PC-3 (cell line): ENCODE results near the gene TCF7L1. TPM values are rescaled to one million over a fixed set of nuclear protein-coding genes. Genes with fewer than 3 reads are reported as not detected.

ENCODE experiments used
- ATAC-seq: fragments of 200-7000 bp; cut with Tn5 transposase; 2 replicates; pipeline ENCODE4 v1.9.1; 2020; ENCODE audit warnings: mild to moderate bottlenecking, moderate library complexity
- BruUV-seq: library from RNA; stranded (reverse); fragments of 400-500 nt; replicated peaks from 2 replicates; lab custom pipeline; 2021; lab: Mats Ljungman, UMichigan
- CTCF ChIA-PET: fragments of 300-600 bp; sonication (Branson Sonifier 250); formaldehyde crosslinking; loops from one replicate; lab custom pipeline; 2022; ENCODE audit warnings: antibody characterized with exemption; lab: Charles Lee
- POLR2A ChIA-PET: fragments of 300-600 bp; sonication (Branson Sonifier 250); formaldehyde crosslinking; loops from one replicate; lab custom pipeline; 2022; ENCODE audit warnings: antibody characterized with exemption; ENCODE audit not compliant: unreplicated experiment; lab: Charles Lee
- DNase-seq: peaks from one replicate; pipeline ENCODE4 v3.0.0-alpha.2; 2015
- H2AFZ ChIP-seq: fragments of 300-600 bp; sonication (generic); 2 replicates; pipeline ENCODE4 v1.6.0; 2016; ENCODE audit warnings: antibody characterized with exemption, low read length
- H3F3A ChIP-seq: fragments of 300-600 bp; sonication (generic); one replicate; pipeline ENCODE4 v1.6.0; 2017; ENCODE audit warnings: antibody characterized with exemption, low read length, control low read depth, mild to moderate bottlenecking; ENCODE audit not compliant: unreplicated experiment
- H3K27ac ChIP-seq: fragments of 300-600 bp; sonication (generic); 2 replicates; pipeline ENCODE4 v1.5.1; 2016; ENCODE audit warnings: mild to moderate bottlenecking, low read length
- H3K27me3 ChIP-seq: fragments of 300-600 bp; sonication (generic); 2 replicates; pipeline ENCODE4 v1.6.1; 2016; ENCODE audit warnings: low read length, mixed read lengths
- H3K36me3 ChIP-seq: fragments of 300-600 bp; sonication (generic); 2 replicates; pipeline ENCODE4 v1.6.1; 2016; ENCODE audit warnings: low read depth, mixed run types, low read length, mixed read lengths
- H3K4me1 ChIP-seq: fragments of 300-600 bp; sonication (generic); 2 replicates; pipeline ENCODE4 v1.5.1; 2016; ENCODE audit warnings: low read length; ENCODE audit not compliant: insufficient read depth
- H3K4me2 ChIP-seq: fragments of 300-600 bp; sonication (generic); 2 replicates; pipeline ENCODE4 v1.6.0; 2016; ENCODE audit warnings: low read length
- H3K4me3 ChIP-seq: fragments of 300-600 bp; sonication (generic); 2 replicates; pipeline ENCODE4 v1.5.1; 2016; ENCODE audit warnings: mild to moderate bottlenecking, low read length, mixed read lengths
- H3K79me2 ChIP-seq: fragments of 300-600 bp; sonication (generic); 2 replicates; pipeline ENCODE4 v1.6.1; 2017; ENCODE audit warnings: low read length, mixed read lengths
- H3K9ac ChIP-seq: fragments of 300-600 bp; sonication (generic); 2 replicates; pipeline ENCODE4 v1.6.0; 2016; ENCODE audit warnings: mild to moderate bottlenecking, low read length
- H3K9me2 ChIP-seq: fragments of 300-600 bp; sonication (generic); replicated peaks from 2 replicates; pipeline ENCODE4 v1.6.1; 2016; ENCODE audit warnings: mixed run types, low read length, mixed read lengths
- H3K9me3 ChIP-seq: fragments of 300-600 bp; sonication (generic); 2 replicates; pipeline ENCODE4 v1.6.1; 2016; ENCODE audit warnings: low read length, mixed read lengths
- H4K20me1 ChIP-seq: fragments of 300-600 bp; sonication (generic); 2 replicates; pipeline ENCODE4 v1.6.1; 2016; ENCODE audit warnings: low read length, mixed read lengths
- EZH2 ChIP-seq: fragments of 300-600 bp; sonication (generic); IDR thresholded peaks from one replicate; pipeline ENCODE4 v1.6.1; 2017; ENCODE audit warnings: antibody characterized with exemption, mild to moderate bottlenecking, low read length; ENCODE audit not compliant: unreplicated experiment
- EZH2phosphoT487 ChIP-seq: fragments of 300-600 bp; sonication (generic); IDR thresholded peaks from 2 replicates; pipeline ENCODE4 v1.6.1; 2018; ENCODE audit warnings: mild to moderate bottlenecking, antibody characterized with exemption, low read length, borderline replicate concordance
- intact Hi-C: fragments of 100-400 bp; cut with micrococcal nuclease; formaldehyde crosslinking; loops from 2 replicates; pipeline ENCODE4 v1.9.0; 2023
- total RNA-seq: library from RNA; depleted of rRNA; stranded (reverse); fragments of >200 nt; gene quantifications from 2 replicates; pipeline ENCODE4 v1.2.3, GENCODE V29; 2014
- TF ChIP-seq, protein P1 (sequence below): fragments of 300-600 bp; sonication (generic); conservative IDR thresholded peaks from 2 replicates; pipeline ENCODE4 v1.5.1; 2017; ENCODE audit warnings: antibody characterized with exemption, low read depth, mild to moderate bottlenecking, low read length

TCF7L1 gene
- total RNA-seq, 1 experiment from 2014 or later: 1.8 TPM

DNA sequence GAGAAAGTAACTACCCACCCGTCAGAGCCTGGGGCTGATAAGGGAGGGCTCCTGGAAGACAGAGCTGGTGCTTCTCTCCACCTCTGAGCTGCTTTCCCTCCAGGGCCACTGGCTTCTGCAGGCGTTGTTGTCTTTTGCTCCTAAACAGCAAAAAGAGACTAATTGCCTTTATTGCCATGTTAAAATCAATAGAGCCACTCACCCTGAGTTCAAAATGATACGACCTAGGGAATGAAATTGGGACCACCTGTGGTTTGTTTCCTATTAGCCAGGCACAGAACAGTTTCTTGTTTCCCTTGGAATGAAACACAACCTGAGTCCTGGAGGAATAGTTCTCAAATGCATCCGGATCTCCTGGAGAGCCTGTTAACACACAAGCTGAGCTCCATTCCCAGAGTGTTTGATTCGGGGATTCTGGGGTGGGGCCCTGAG, 45.8 kb downstream of the TCF7L1 start:
- H3K9me2 ChIP-seq: no peaks in the 10 kb centered on the region
- H2AFZ ChIP-seq: no peak overlapping the region
- ChIA-PET POLR2A (no interaction called here), CTCF (no interaction called here)
- no peak overlapping the region for H3K4me3 ChIP-seq
- H3K4me1 ChIP-seq: peaks cover 39% of the 10 kb centered on the region
- no peak for DNase-seq
- no peaks in the 10 kb centered on the region for H3K27me3 ChIP-seq
- BruUV-seq: no TSS peak
- no peaks in the 10 kb centered on the region for H3K9me3 ChIP-seq
- H3K27ac ChIP-seq: no peak overlapping the region
- H3K4me2 ChIP-seq: no peak overlapping the region
- no peaks in the 10 kb centered on the region for H4K20me1 ChIP-seq
- no peak for ATAC-seq
- no peaks in the 10 kb centered on the region for H3F3A ChIP-seq
- no peaks in the 10 kb centered on the region for H3K36me3 ChIP-seq
- H3K9ac ChIP-seq: no peak overlapping the region
- intact Hi-C loops: loop anchor here (5.0 kb wide), 2 partner anchors 47 to 68 kb away; partner anchors contain the start of gene TCF7L1
- no peaks in the 10 kb centered on the region for H3K79me2 ChIP-seq
- TF ChIP-seq, protein P1, sequence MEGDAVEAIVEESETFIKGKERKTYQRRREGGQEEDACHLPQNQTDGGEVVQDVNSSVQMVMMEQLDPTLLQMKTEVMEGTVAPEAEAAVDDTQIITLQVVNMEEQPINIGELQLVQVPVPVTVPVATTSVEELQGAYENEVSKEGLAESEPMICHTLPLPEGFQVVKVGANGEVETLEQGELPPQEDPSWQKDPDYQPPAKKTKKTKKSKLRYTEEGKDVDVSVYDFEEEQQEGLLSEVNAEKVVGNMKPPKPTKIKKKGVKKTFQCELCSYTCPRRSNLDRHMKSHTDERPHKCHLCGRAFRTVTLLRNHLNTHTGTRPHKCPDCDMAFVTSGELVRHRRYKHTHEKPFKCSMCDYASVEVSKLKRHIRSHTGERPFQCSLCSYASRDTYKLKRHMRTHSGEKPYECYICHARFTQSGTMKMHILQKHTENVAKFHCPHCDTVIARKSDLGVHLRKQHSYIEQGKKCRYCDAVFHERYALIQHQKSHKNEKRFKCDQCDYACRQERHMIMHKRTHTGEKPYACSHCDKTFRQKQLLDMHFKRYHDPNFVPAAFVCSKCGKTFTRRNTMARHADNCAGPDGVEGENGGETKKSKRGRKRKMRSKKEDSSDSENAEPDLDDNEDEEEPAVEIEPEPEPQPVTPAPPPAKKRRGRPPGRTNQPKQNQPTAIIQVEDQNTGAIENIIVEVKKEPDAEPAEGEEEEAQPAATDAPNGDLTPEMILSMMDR: no peak
- TF ChIP-seq EZH2phosphoT487: no peak
- TF ChIP-seq EZH2: no peak

DNA sequence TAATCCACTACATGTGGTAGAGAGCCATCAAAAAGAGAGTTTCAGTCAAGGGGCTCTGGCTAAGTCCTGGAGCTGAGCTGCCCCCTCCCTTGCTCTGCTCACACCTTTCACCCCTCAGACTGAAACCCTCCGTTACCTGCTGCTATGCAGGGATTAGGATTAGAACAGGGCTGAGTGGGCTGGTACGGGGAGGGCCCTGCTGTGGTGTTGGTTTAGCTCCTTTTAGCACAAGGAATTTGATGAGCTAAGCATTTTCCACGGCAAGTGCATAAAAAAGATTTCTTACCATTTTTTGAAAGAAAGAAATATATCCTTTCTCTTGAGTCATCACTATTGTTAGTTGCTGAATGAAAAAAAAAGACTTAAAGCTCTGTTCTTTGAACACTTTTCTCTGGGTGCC, 46.3 kb downstream of the TCF7L1 start:
- Histone ChIP-seq H3K9me3 (no peaks in the 10 kb centered on the region), H3K9ac (no peak overlapping the region), H3K79me2 (no peaks in the 10 kb centered on the region), H3F3A (no peaks in the 10 kb centered on the region), H3K4me3 (no peak overlapping the region), H3K4me1 (peaks cover 39% of the 10 kb centered on the region), H3K27ac (no peak overlapping the region), H4K20me1 (no peaks in the 10 kb centered on the region), H2AFZ (no peak overlapping the region), H3K27me3 (no peaks in the 10 kb centered on the region), H3K36me3 (no peaks in the 10 kb centered on the region), H3K9me2 (no peaks in the 10 kb centered on the region), H3K4me2 (no peak overlapping the region)
- DNase-seq (no peak), ATAC-seq (no peak)
- TF ChIP-seq, protein P1: no peak
- TF ChIP-seq EZH2phosphoT487: no peak
- no peak for TF ChIP-seq EZH2
- BruUV-seq: no TSS peak
- intact Hi-C loops: loop anchor here (5.0 kb wide), 2 partner anchors 47 to 68 kb away; partner anchors contain the start of gene TCF7L1
- POLR2A ChIA-PET: no interaction called here
- CTCF ChIA-PET: no interaction called here

DNA sequence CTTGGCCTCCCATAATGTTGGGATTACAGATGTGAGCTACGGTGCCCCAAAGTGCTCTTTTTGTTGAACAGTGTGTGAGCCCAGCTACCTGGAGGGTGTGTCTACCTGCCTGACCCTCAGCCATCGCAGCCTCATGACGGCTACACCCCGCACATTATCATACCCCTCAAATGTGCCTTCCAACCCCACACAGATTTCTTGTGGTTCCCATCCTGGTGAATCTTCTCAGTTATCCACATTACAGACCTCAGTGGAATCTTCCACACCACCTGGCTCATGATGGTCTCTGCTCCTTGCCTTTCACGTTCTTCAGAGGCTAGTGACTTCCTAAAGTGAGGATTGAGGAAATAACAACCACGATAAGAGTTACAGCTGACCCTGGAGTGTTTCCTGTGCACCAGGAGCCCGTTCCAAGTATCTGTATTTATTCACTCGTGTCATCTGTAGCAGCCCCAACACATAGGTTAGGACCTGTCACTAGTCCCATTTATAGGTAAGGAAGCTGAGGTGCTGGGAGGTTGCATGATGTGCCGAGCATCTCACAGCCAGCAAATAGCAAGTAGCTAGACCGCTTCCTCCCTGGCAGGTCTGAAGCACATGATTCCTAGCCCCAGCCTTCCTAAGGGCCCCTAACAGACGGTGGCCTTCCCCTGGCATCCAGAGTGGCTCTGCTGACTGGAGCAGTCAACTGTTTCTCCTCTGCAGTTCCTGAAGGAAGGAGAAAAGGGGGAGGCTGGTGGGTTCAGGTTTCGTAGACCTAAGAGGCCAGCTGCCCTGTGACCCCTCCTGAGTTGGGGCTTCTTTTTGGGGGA, 47.3 kb downstream of the TCF7L1 start:
- Histone ChIP-seq H3K4me2 (no peak overlapping the region), H3K9me3 (no peaks in the 10 kb centered on the region), H3K36me3 (no peaks in the 10 kb centered on the region), H2AFZ (no peak overlapping the region), H3K9ac (no peak overlapping the region), H3K4me1 (peaks cover 30% of the 10 kb centered on the region), H3K79me2 (no peaks in the 10 kb centered on the region), H3F3A (no peaks in the 10 kb centered on the region), H4K20me1 (no peaks in the 10 kb centered on the region), H3K27me3 (no peaks in the 10 kb centered on the region), H3K27ac (no peak overlapping the region), H3K9me2 (no peaks in the 10 kb centered on the region), H3K4me3 (no peak overlapping the region)
- ATAC-seq: no peak
- TF ChIP-seq EZH2phosphoT487 (no peak), EZH2 (no peak)
- TF ChIP-seq, protein P1: no peak
- no peak for DNase-seq
- ChIA-PET CTCF (no interaction called here), POLR2A (no interaction called here)
- BruUV-seq: no TSS peak
- intact Hi-C loops: no loop called here
